Brain pericyte (primary cell): ENCODE results near the gene TUFM.
"Not testable (repeated sequence)": the region's sequence is repeated elsewhere in the genome, so short reads cannot be mapped to it uniquely, and the experiment has no call there.

Source experiments
- DNase-seq: peaks from one replicate; pipeline ENCODE4 v3.0.0-alpha.2; 2012; ENCODE audit warnings: low read depth, low spot score

Gene TUFM

DNA sequence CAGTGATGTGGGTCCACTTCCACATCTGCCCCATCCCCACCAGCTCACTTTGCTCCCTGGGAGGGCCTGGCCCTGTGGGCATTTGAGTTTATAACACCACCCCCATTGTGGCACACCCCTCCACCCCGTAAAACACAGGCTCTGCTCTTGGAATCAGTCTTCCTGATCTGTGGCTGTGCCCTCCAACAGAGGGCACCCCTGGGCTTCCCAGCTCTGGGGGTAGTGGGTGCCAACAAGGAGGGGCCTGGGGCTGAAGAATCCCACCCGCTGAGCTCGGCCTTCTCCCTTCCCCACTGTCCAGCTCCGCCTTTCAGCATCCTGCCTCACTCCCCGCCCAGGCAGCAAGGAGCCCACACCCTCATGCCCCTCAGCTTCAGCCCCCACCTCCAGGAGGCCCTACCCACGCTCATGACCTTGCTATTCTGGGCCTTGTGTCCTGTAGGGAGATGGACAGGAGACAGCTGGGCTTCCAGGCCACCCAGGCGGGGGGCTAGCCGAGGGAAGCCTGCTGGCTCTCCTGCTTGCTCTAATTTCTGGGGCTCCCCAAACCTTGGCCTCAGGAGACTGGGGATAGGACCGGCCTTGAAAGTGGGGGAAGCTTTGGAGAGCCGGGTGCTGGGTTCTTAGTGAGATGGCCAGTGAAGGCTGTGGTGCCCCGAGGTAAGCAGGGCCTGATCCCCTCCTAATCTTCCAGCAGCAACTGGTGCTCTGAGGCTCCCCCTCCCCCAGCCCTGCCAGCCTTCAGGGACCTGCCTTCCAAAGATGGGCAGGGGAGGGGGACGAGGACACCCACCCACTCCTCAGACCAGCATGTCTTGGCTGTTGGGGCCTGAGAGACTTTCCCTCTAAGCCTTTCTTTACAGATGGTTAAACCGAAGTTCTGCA, 29.2 kb upstream of the TUFM start:
- no peak for DNase-seq

DNA sequence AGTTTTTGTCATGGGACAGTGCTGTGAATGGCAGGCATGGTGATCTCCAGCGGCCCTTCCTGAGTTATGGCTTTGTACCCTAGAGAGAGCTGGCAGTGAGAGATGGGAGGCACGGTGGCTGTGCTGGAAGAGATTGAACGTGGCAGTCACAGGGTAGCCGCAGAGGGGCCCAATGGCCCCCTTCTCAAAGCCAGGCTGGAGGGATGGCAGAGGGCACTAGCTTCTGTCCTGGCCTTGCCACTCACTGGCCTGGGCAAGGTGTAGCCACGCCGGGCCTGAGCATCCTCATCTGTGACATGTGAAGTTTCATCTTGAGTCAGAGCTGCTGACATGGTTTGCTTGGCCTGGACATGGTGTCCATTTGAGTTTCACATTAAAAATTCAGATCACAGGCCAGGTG, 28.3 kb upstream of the TUFM start:
- DNase-seq: no peak

DNA sequence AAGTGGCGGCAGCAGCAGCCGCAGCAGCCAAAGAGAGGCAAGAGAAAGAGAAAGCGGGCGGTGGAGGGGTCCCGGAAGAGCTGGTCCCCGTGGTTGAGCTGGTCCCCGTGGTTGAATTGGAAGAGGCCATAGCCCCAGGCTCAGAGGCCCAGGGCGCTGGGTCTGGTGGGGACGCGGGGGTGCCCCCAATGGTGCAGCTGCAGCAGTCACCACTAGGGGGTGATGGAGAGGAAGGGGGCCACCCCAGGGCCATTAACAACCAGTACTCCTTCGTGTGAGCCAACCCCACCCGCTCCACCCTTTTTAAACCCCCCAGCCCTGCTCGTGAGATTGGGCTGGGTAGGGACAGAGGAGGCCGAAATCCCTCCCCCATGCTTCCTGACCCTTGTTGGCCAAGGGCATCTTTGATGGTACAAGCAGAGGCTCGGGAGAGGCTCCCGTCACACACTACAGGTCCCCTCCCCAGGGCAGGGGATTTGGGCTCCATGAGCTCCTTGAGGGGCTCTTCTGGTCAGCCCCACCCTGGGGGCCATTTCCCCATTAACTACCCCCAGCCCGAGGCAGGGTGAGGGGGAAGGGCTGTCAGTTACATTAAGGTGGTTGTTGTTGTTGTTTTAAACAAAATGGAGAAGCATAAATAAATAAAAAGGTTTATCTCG, 27.5 kb upstream of the TUFM start:
- DNase-seq: no peak

DNA sequence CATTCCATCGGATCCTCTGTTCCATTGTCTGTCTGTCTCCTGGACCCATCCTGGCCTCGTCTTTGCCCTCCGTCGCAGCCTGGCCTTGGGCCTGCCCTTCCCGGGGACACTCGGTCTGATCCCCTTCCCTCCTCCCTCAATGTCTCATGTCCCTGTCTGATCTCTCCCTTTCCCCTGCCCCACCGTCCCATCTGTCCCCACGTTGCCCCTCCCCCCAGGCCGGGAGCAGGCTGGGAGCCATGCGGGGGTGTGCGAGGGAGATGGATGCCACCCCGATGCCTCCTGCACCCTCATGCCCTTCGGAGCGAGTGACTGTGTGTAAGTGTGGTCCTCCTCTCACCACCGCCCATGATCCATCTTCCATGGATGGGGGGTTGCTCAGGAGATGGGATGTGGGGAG, 26.8 kb upstream of the TUFM start:
- DNase-seq: no peak

DNA sequence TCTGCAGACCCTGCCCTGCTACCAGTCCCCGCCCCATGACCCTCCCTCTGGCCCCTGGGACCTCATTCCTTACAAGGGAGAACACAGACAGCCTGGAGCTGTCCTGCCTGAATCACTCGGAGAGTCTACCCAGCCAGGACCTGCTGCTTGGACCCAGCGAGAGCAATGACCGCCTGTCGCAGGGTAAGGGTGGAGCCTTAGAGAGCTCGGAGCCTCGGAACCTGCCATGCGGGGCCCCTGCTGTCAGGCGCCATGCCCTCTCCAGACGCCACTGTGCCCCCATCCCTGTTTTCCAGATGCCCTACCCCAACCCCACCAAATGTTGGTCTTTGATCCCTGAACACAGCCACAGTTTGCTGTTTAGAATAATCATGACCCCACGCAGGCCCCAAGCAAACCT, 23.1 kb upstream of the TUFM start:
- no peak for DNase-seq

DNA sequence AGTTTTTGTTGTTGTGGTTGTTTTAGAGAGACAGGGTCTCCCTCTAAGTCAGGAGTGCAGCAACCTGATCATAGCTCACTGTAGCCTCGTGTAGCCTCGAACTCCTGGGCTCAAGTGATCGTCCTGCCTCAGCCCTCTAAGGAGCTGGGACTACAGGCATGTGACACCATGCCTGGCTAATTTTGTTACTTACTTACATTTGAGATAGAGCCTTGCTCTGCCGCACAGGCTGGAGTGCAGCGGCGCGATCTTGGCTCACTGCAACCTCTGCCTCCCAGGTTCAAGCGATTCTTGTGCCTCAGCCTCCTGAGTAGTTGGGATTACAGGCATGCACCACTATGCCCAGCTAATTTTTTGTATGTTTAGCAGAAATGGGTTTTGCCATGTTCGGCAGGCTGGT, 21.5 kb upstream of the TUFM start:
- not testable (repeated sequence) for DNase-seq

DNA sequence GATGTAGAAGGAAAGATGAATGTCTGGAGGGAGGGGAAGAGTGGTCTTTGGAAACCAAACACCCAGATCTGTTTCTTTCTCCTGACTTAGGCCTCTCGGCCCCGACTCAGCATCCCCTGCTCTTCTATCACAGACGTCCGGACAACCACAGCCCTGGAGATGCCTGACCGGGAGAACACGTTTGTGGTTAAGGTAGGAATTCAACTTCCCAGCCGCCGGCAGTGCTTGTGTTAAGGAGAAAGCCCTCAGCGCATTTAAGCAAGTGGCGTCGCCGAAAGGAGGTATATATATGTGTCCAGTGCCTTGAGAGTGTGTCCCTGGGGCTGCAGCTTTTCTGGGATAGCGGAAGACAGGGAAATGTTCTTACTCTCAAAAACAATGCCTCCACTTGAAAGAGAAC, 21.1 kb upstream of the TUFM start:
- DNase-seq: no peak

DNA sequence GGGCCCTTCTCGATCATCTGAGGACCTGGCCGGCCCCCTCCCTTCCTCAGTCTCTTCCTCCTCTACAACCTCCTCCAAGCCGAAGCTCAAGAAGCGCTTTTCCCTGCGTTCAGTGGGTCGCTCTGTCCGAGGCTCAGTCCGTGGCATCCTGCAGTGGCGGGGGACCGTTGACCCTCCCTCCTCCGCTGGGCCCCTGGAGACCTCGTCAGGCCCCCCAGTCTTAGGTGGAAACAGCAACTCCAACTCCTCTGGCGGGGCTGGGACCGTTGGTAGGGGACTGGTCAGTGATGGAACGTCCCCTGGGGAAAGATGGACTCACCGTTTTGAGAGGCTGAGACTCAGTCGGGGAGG, 20.3 kb upstream of the TUFM start:
- DNase-seq: no peak

DNA sequence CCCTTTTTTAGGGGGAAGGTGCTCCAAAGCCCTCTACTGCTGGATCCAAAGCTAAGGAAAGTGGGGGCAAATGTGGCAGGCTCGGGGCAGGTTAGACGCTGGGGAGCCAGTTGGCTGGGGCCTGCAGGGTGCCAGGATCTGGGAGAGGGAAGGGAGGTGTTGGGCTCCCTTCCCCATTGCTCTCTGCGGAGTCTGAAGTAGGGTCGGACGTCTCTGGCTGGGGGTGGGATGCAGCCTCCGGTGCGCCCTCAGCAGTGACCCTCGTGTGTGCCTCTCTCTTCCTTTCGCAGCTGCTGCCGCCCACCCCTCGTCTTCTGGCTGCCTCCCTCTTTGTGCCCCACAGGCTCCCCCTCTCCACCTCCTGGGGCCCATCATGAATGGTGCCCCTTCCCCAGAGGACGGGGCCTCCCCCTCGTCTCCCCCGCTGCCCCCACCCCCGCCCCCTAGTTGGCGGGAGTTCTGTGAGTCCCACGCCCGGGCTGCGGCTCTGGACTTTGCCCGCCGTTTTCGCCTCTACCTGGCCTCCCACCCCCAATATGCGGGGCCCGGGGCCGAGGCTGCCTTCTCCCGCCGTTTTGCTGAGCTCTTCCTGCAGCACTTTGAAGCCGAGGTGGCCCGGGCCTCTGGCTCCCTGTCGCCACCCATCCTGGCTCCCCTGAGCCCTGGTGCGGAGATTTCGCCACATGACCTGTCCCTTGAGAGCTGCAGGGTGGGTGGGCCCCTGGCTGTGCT, 19.7 kb upstream of the TUFM start:
- no peak for DNase-seq

DNA sequence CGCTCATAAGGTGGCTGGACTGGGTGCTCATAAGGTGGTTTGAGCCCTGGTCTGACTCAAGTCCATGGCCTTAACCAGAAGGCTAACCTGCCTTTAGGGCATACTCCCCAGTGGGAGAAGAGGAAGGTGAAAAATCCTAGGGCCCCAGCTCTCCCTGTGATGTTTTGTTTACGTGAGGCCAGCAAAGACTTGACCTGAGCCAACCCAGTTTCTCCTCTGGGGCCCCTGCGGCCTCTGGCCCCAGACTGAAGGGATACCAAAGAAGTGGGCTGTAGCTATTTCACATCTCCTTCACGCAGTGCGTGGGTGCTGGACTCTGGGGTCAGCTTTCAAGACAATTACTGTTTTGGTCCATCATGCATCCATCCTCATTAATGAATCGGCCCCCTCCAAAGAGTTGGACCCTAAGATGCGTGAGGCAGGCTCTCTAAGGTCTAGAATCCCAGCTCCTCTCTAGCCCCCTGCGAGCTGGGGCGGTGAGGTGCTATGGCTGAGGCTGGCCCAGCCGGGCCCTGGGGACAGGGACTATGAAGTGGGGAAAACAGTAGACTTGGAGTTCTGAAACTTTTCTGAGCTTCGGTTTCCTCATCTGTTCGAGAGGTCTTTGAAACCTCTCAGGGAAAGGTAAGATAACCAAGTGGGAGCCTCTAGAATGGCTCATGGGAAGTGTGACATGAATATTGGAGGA, 19.0 kb upstream of the TUFM start:
- no peak for DNase-seq

DNA sequence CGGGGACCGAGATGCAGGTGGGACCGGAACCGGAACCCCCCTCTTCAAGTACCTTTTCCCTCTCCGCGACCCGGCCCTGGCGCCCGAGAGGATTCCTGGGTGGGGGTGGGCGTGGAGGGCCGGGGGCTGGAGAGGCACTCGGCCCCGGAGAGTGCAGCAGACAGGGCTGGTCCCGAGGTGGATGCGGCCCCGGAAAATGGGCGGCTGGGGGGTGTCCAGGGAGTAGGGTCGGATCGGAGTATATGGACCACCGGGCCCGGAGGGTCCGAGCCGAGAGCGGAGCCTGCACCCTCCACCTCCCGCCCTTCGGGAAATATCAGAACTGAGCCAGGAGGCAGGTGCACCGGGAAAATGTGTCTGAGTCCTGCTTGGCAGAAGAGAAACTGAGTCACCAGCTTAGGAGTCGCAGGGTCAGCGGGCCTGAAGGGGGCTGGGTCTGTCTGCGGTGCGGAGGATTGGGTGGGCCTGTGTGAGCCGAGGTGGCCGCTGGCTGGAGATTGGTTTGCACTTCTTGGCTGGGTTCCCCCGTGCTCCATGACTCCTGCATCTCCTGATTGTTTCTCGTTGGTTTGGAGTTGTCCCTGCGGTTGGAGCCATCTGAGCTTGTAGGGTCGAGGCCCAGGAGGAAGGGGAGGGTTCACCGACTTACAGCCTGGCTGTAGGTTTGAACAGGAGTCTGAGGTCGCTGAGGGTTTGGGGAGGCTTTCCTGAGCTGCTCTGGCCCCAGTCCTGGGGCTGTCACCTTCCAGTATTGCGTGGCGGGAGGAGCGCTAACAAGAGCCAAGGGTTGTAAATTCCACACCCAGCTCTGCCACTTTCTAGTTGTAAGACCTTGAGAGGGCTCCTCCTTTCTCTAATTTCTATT, 18.0 kb upstream of the TUFM start:
- no peak for DNase-seq

DNA sequence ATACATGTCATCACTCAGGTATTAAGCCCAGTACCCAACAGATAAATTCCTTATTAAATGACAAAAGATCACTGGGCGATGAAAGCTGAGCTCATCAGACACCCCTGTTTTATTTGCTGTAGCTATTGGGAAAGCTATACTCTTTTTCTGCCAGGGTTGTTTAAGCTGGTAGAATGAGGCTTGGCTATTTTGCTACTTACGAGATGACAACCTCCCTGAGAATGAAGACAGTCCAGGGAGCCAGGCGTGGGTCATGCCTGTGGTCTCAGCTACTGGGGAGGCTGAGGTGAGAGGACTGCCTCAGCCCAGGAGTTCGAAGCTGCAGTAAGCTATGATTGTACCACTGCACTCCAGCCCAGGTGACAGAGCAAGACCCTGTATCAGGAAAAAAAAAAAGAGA, 13.2 kb upstream of the TUFM start:
- DNase-seq: no peak

DNA sequence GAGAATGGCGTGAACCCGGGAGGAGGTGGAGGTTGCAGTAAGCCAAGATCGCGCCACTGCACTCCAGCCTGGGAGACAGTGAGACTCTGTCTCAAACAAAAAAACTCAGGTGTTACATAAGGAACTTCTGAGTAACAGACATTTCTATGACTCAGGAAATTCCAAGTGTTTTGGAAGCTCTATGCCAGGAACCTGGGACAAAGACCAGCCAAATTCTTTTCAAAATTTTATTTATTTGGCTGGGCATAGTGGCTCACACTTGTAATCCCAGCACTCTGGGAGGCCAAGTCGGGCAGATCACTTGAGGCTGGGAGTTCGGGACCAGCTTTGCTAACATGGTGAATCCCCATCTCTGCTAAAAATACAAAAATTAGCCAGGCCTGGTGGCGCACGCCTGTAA, 12.3 kb upstream of the TUFM start:
- DNase-seq: no peak

DNA sequence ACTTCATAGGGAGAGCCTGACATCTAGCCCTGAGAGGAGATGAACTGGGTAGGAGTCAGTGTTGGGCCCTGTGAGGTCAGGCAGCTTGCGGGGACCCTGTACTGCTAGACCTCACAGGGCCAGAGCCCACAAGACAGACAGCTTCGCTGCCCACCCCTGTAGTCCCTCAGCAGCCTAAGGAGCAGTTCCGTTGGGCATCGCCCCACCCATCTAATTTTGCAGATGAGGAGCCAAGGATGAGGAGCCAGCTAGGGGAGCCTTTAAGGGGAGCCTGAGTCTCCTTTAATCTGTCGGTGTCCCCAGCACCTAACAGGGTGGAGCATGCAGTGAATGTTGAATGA, 755 bp upstream of the TUFM start:
- DNase-seq: no peak

DNA sequence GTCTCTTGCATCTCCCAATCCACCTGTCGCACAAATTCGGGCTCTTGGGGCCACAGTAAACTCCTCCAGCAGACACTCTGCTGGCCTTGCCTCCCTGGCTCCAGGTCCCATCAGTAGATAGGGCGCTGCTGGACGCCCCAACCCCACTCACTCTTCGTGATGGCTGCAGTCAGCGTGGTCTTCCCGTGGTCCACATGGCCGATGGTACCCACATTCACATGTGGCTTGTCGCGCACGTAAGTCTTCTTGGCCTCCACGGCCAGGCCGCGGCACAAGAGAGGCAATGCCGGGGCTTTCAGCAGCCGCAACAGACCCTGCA, 428 bp downstream of the TUFM start:
- DNase-seq: no peak

DNA sequence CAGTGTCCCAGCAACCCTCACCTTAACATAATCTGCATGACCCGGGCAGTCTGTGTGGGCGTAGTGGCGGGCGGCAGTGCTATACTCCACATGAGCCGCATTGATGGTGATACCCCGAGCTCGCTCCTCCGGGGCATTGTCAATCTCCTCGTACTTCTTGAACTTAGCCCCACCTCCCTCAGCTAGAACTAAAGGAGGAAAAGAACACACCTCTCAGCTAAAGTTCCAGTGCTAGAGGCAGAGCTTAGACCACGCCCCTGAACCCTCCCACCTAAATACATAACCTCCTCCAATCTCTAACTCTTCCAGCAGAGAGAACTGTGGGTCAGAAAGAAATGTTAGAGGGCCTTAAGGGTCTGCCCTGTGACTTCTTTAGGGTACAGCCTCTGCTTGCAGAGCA, 855 bp downstream of the TUFM start:
- no peak for DNase-seq

DNA sequence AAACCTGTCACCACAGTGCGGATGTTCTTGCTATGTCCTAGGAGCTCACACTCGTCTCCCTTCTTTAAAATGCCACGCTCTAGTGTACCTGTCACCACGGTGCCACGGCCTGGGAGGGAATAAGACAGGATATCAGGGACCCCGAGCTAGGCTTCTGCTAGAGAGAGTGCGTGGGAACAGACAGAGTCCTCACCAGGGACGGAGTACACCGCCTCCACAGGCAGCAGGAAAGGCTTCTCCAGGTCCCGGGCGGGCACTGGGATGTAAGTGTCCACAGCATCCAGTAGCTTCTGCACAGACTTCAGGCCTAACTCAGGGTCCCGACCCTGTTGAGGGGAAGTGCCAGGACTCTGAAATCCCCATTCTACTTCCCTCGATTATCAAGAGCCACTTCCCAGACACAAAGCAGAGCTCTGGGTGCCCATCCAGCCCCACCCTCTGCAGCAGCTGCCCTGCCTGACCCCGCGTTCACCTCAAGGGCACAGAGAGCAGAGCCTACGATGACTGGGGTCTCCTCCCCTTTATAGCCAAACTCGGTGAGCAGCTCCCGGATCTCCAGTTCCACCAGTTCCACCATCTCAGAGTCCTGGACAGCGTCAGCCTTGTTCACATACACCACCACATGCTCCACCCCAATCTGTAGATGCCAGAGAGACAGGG, 1.8 kb downstream of the TUFM start:
- DNase-seq: no peak

DNA sequence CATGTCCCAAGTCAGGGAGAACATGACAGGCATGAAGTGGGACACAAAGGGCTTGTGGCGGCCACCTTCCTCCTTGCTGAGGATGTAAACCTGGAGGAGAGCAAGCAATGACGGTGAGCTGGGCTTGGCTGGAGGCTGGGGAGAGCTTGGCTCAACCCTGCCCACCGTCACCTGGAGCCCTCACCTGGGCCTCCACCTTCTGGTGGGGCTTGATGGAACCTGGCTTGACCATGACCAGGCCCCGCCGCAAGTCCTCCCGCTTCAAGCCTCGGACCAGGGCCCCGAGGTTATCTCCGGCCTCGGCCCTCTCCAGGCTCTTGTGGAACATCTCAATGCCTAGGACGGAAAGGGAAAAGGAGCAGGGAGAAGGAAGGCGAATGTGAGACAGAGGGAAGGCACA, 2.4 kb downstream of the TUFM start:
- DNase-seq: no peak

DNA sequence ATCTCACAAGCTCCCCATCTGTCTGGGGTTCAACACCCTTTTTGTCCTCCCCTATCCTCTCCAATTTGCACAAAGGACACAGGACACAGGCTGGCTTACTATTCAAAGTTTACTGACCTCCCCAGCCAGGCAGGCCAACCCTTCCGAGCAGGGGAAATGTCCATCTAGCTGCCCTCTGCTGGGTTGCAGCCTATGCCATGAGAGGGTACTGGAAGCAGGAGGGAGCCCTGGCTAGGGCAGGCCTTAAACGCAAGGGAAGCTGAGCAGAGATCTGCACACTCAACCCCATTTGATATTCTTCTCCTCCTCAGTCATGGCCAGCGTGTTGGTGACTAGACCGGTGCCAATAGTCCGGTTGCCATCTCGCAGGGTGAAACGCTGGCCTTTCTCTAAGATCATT, 3.5 kb downstream of the TUFM start:
- DNase-seq: no peak

DNA sequence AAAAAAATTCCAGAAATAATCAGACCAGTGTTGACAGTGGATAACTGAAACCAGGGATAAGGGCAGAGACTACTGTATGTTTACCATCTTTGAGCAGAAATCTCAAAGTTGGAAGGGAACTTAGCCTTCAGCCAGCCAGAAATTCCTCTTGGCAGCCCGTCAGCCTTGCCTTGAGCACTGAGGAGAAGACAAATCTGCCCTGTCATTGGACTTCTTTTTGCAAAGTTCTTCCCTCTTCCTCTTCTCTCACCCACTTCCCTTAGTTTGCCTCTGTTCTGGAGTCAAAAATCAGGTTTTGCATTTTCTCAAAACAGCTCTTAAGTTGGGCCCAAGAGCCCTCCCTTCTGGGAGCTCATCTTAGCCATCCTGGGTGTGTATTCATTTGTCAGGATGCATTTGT, 6.2 kb downstream of the TUFM start:
- DNase-seq: no peak

DNA sequence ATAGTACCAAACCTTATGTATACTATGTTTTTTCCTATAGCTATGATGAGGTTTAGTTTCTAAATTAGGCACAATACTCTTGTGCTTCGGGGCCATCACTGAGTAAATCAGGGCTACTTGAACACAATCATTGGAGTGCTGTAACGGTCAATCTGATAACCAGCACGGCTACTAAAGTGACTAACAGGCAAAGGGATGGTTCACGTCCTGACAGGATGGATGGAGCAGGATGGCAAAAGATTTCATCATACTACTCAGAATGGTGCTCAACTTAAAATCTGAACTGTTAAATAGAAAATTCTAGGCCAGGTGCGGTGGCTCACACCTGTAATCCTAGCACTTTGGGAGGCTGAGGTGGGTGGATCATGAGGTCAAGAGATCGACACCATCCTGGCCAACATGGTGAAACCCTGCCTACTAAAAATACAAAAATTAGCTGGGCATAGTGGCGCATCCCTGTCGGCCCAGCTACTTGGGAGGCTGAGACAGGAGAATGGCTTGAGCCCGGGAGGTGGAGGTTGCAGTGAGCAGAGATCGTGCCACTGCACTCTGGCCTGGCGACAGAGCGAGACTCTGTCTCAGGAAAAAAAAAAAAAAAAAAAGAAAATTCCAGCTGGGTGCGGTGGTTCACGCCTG, 7.0 kb downstream of the TUFM start:
- no peak for DNase-seq
